Astrocyte (in vitro differentiated cells and primary cell): Measurements from ENCODE around the gene STK32B. TPM values are rescaled to one million over a fixed set of nuclear protein-coding genes. Genes with fewer than 3 reads are reported as not detected.

Experiments used
- DNase-seq: peaks from one replicate; pipeline ENCODE4 v3.0.0-alpha.2; 2010; ENCODE audit warnings: low read depth
- FAIRE-seq: peaks from 2 replicates; lab custom pipeline; 2011; peaks lifted over from hg19 to GRCh38; lab: Jason Lieb, UNC
- H2AFZ ChIP-seq: 2 replicates; pipeline ENCODE4 v1.6.0; 2012; ENCODE audit warnings: low read depth, low read length, inconsistent platforms
- H3K27ac ChIP-seq: 2 replicates; pipeline ENCODE4 v1.5.1; 2011; ENCODE audit warnings: low read depth, low read length, inconsistent platforms
- H3K27me3 ChIP-seq: 2 replicates; pipeline ENCODE4 v1.6.0; 2011; ENCODE audit warnings: low read length, inconsistent platforms; ENCODE audit not compliant: insufficient read depth
- H3K36me3 ChIP-seq: 2 replicates; pipeline ENCODE4 v1.5.1; 2011; ENCODE audit warnings: low read length, inconsistent platforms; ENCODE audit not compliant: insufficient read depth
- H3K4me1 ChIP-seq: 2 replicates; pipeline ENCODE4 v1.5.1; 2011; ENCODE audit warnings: low read length, inconsistent platforms; ENCODE audit not compliant: insufficient read depth
- H3K4me2 ChIP-seq: 2 replicates; pipeline ENCODE4 v1.6.0; 2012; ENCODE audit warnings: low read length, inconsistent platforms
- H3K4me3 ChIP-seq: 2 replicates; pipeline ENCODE4 v1.5.1; 2011; ENCODE audit warnings: low read depth, mild to moderate bottlenecking, low read length, inconsistent platforms; ENCODE audit not compliant: insufficient read depth
- H3K79me2 ChIP-seq: 2 replicates; pipeline ENCODE4 v1.6.0; 2012; ENCODE audit warnings: mild to moderate bottlenecking, low read length, inconsistent platforms; ENCODE audit not compliant: insufficient read depth
- H3K9ac ChIP-seq: 2 replicates; pipeline ENCODE4 v1.6.0; 2012; ENCODE audit warnings: mild to moderate bottlenecking, low read length, inconsistent platforms
- H3K9me3 ChIP-seq: 2 replicates; pipeline ENCODE4 v1.5.1; 2012; ENCODE audit warnings: low read depth, mild to moderate bottlenecking, low read length, inconsistent platforms; ENCODE audit not compliant: insufficient read depth
- H4K20me1 ChIP-seq: 2 replicates; pipeline ENCODE4 v1.6.0; 2012; ENCODE audit warnings: low read length, inconsistent platforms; ENCODE audit not compliant: insufficient read depth
- H3K27ac Mint-ChIP-seq: one replicate; pipeline ENCODE4 v1.8.0; 2021; ENCODE audit warnings: mild to moderate bottlenecking, mixed read lengths; ENCODE audit not compliant: unreplicated experiment
- H3K27me3 Mint-ChIP-seq: one replicate; pipeline ENCODE4 v1.8.0; 2021; ENCODE audit warnings: low read depth, mixed read lengths; ENCODE audit not compliant: unreplicated experiment
- H3K36me3 Mint-ChIP-seq: one replicate; pipeline ENCODE4 v1.8.0; 2021; ENCODE audit warnings: low read depth, mixed read lengths; ENCODE audit not compliant: unreplicated experiment
- H3K4me1 Mint-ChIP-seq: one replicate; pipeline ENCODE4 v1.8.0; 2021; ENCODE audit warnings: low read depth, mixed read lengths; ENCODE audit not compliant: unreplicated experiment
- H3K4me3 Mint-ChIP-seq: one replicate; pipeline ENCODE4 v1.8.0; 2021; ENCODE audit warnings: mild to moderate bottlenecking, moderate library complexity, mixed read lengths; ENCODE audit not compliant: unreplicated experiment
- H3K9me3 Mint-ChIP-seq: one replicate; pipeline ENCODE4 v1.8.0; 2021; ENCODE audit warnings: mild to moderate bottlenecking, mixed read lengths; ENCODE audit not compliant: unreplicated experiment
- EZH2 ChIP-seq: IDR thresholded peaks from 2 replicates; pipeline ENCODE4 v1.6.1; 2012; ENCODE audit warnings: mild to moderate bottlenecking, low read length, inconsistent platforms; ENCODE audit not compliant: insufficient read depth
- total RNA-seq: library from RNA; stranded (reverse); gene quantifications from 2 replicates; pipeline ENCODE4 v1.2.1, GENCODE V29; 2021
- TF ChIP-seq, protein P1 (sequence below): IDR thresholded peaks from 2 replicates; pipeline ENCODE4 v1.5.1; 2011; ENCODE audit warnings: low read depth, mild to moderate bottlenecking, inconsistent platforms, low read length, moderate library complexity; ENCODE audit not compliant: insufficient read depth

STK32B gene
- total RNA-seq, 1 donor from 2014 or later: 2.9 TPM

DNA sequence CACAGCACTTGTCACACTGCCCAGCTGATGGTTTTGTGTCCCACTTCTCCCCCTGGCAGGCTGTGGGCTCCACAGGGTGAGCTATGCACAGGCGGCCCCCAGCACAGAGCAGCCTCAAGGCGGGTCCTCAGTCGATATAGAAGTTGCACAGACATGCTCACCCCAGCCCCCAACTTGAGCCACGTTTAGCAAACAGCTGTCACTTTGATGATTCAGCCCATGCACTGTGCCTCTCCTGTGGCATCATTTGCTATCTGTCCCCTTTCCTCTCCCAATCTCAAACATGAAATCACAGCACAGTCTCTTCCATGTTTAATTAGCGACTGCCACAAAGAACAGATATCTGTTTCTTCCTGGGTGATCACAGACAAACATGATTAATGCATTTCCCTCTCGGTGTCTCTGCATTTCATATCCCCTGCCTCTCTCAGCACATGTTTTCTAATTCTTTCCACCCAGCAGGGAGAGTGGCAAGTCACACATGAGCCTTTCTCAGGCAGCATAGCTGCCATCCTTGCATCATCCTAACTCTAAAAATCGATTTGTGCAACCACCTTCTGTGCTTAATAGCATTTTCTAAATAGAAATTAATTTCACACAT lies 452.2 kb downstream of the STK32B start:
- Mint-ChIP-seq H3K9me3 (peaks cover 2% of the 10 kb centered on the region), H3K36me3 (peaks cover 16% of the 10 kb centered on the region), H3K27me3 (no peaks in the 10 kb centered on the region), H3K4me3 (no peak overlapping the region), H3K27ac (no peak overlapping the region), H3K4me1 (peaks cover 9% of the 10 kb centered on the region)
- Histone ChIP-seq H2AFZ (no peak overlapping the region), H3K36me3 (no peaks in the 10 kb centered on the region), H3K4me3 (no peak overlapping the region), H3K79me2 (no peaks in the 10 kb centered on the region), H3K9ac (no peak overlapping the region), H3K27ac (no peak overlapping the region), H3K27me3 (no peaks in the 10 kb centered on the region), H3K4me1 (no peaks in the 10 kb centered on the region), H3K9me3 (no peaks in the 10 kb centered on the region), H3K4me2 (no peak overlapping the region), H4K20me1 (no peaks in the 10 kb centered on the region)
- DNase-seq: no peak
- FAIRE-seq: no peak
- TF ChIP-seq, protein P1, sequence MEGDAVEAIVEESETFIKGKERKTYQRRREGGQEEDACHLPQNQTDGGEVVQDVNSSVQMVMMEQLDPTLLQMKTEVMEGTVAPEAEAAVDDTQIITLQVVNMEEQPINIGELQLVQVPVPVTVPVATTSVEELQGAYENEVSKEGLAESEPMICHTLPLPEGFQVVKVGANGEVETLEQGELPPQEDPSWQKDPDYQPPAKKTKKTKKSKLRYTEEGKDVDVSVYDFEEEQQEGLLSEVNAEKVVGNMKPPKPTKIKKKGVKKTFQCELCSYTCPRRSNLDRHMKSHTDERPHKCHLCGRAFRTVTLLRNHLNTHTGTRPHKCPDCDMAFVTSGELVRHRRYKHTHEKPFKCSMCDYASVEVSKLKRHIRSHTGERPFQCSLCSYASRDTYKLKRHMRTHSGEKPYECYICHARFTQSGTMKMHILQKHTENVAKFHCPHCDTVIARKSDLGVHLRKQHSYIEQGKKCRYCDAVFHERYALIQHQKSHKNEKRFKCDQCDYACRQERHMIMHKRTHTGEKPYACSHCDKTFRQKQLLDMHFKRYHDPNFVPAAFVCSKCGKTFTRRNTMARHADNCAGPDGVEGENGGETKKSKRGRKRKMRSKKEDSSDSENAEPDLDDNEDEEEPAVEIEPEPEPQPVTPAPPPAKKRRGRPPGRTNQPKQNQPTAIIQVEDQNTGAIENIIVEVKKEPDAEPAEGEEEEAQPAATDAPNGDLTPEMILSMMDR: no peak
- no peak for TF ChIP-seq EZH2

DNA sequence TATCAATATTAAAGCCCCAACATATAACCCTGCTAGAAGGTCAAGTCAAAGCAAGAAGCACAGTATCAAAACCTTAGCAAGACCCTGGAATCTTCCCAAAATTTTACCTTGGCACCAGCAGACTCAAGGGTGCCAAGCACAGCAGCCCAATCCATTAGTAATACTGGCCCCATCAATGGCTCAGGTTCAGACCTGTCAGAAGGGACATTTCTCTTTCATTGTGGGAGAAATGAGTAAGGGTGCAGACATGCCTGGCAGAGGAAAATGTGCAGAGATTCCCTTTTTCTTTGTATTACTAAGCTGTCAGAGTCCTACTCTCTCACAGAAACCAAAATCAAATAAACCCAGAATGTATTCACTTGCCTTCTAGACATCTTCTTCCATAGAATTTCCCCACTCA lies 453.2 kb downstream of the STK32B start:
- Mint-ChIP-seq H3K27me3 (no peaks in the 10 kb centered on the region), H3K27ac (no peak overlapping the region), H3K4me1 (peaks cover 9% of the 10 kb centered on the region), H3K4me3 (no peak overlapping the region), H3K36me3 (peaks cover 16% of the 10 kb centered on the region), H3K9me3 (peaks cover 2% of the 10 kb centered on the region)
- Histone ChIP-seq H3K9ac (no peak overlapping the region), H3K79me2 (no peaks in the 10 kb centered on the region), H3K9me3 (no peaks in the 10 kb centered on the region), H3K36me3 (no peaks in the 10 kb centered on the region), H3K4me3 (no peak overlapping the region), H3K4me1 (no peaks in the 10 kb centered on the region), H4K20me1 (no peaks in the 10 kb centered on the region), H2AFZ (no peak overlapping the region), H3K4me2 (no peak overlapping the region), H3K27ac (no peak overlapping the region), H3K27me3 (no peaks in the 10 kb centered on the region)
- DNase-seq: peak; percentile 42
- TF ChIP-seq, protein P1: no peak
- TF ChIP-seq EZH2: no peak
- FAIRE-seq: no peak

DNA sequence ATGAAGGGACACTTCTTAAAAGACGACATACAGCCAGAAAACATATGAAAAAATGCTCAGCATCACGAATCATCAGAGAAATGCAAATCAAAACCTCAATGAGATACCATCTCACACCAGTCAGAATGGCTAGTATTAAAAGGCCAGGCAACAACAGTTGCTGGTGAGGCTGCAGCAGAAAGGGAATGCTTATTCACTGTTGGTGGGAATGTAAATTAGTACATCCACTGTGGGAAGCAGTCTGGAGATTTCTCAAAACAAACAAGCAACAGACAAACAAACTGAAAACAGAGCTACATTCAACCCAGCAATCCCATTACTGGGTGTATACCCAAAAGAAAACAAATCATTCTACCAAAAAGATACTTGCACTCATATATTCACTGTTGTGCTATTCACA lies 459.2 kb downstream of the STK32B start:
- no peak overlapping the region for H3K4me3 Mint-ChIP-seq
- no peak for FAIRE-seq

More for the DNA sequence above, 459.2 kb downstream of the STK32B start:
- Histone ChIP-seq H3K79me2 (no peaks in the 10 kb centered on the region), H3K27me3 (no peaks in the 10 kb centered on the region), H3K9ac (no peak overlapping the region), H3K9me3 (no peaks in the 10 kb centered on the region), H3K4me2 (no peak overlapping the region), H2AFZ (no peak overlapping the region), H3K4me1 (no peaks in the 10 kb centered on the region), H3K4me3 (no peak overlapping the region), H3K36me3 (no peaks in the 10 kb centered on the region), H4K20me1 (no peaks in the 10 kb centered on the region), H3K27ac (no peak overlapping the region)
- no peaks in the 10 kb centered on the region for H3K4me1 Mint-ChIP-seq
- no peak for DNase-seq
- TF ChIP-seq EZH2: no peak
- TF ChIP-seq, protein P1: no peak
- H3K9me3 Mint-ChIP-seq: peaks cover 12% of the 10 kb centered on the region
- peaks cover 6% of the 10 kb centered on the region for H3K36me3 Mint-ChIP-seq
- H3K27ac Mint-ChIP-seq: no peak overlapping the region
- no peaks in the 10 kb centered on the region for H3K27me3 Mint-ChIP-seq
